Epithelial cell of prostate (primary cell): ENCODE results near the gene DLGAP4.

Experiments
- DNase-seq: peaks from one replicate; pipeline ENCODE4 v3.0.0-alpha.2; 2011; ENCODE audit warnings: low read depth, low spot score
- H3K27ac ChIP-seq: fragments of 450-650 bp; 2 replicates; pipeline ENCODE4 v1.5.1; 2017; ENCODE audit warnings: mild to moderate bottlenecking

The DLGAP4 gene

GRCh38 chr20:36306553-36307411, 643 bp downstream of the DLGAP4 start:
- no peak overlapping the region for H3K27ac ChIP-seq
- no peak for DNase-seq

- DNase-seq = no peak
- no peak overlapping the region for H3K27ac ChIP-seq
Measured at GRCh38 chr20:36307412-36308325, 1.5 kb downstream of the DLGAP4 start.

- no peak for DNase-seq
- no peak overlapping the region for H3K27ac ChIP-seq
Measured at GRCh38 chr20:36308353-36308752, 2.2 kb downstream of the DLGAP4 start.

DNA sequence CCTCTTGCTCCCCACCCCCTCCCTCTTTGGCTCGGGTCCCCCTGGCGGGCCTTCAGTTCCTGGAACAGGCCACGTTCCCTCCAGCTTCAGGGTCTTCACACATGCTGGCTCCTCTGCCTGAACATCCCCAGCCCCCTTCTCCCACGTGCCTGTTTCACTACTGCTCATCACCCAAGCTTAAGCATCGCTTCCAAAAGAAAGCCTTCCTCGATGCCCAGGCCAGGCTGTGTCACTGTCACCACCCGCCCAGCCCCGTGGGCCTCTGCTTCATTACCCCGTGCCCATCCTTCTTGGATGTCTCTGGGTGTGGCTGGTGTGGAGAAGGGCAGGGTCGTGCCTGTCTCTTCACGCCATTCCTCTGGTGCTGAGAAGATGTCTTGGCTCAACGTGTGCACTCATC, 2.8 kb downstream of the DLGAP4 start:
- DNase-seq = no peak
- no peak overlapping the region for H3K27ac ChIP-seq

DNA sequence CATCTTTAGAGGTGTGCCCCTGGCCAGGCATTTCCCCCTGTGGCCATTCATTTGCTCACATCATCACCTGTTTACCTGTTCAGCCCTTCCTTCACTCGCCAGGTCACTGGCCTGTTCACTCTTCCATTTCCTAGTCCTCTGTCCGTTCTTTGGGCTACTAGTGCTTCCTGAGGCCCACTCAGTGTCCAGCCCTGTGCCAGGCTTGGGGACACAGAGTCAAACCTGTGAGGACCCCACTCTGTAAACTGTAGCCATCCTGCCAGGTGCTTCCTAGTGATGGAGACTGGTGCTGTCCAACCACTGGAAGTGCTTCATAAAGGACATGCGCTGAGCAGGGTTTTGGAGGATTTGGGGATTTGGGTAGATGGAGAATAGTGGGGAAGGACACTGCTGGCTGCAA, 3.5 kb downstream of the DLGAP4 start:
- H3K27ac ChIP-seq = no peak overlapping the region

DNA sequence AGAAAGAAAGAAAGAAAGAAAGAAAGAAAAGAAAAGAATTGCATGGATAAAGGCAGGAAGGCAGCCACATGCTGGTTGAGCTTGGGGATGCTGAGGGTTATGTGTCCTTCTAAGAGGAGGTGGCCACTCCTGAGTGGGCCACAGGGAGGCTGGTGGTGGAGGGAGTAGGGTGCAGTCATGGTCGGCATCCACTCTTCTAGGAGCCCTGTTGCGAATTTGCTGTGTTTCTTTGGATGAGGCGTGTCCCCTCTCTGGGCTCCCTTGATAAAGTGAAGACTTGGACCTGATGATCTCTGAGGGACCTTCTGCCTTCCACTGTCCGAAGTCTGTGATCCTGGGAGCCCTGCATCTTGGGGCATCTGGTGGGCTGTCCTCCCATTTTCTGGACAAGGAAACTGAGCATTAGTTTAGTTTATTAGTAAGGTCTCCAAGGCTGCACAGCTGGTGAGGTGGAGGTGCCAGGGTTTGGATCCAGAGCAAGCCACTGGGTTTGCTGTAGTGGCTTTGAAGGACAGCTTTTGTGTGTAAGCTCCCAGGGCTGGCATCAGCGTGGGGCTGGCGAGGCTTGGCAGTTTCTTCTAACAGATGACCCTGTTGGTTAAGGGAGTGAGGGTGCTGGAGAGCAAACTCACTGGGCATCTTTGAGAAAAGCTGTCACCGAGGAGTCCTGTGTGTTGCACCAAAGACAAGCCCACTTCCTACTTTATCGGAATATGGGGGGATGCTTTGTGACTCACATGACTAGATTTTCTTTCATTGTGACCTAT, 4.3 kb downstream of the DLGAP4 start:
- no peak for DNase-seq
- H3K27ac ChIP-seq = no peak overlapping the region

More for the DNA sequence above, 3.5 kb downstream of the DLGAP4 start:
- no peak for DNase-seq

DNA sequence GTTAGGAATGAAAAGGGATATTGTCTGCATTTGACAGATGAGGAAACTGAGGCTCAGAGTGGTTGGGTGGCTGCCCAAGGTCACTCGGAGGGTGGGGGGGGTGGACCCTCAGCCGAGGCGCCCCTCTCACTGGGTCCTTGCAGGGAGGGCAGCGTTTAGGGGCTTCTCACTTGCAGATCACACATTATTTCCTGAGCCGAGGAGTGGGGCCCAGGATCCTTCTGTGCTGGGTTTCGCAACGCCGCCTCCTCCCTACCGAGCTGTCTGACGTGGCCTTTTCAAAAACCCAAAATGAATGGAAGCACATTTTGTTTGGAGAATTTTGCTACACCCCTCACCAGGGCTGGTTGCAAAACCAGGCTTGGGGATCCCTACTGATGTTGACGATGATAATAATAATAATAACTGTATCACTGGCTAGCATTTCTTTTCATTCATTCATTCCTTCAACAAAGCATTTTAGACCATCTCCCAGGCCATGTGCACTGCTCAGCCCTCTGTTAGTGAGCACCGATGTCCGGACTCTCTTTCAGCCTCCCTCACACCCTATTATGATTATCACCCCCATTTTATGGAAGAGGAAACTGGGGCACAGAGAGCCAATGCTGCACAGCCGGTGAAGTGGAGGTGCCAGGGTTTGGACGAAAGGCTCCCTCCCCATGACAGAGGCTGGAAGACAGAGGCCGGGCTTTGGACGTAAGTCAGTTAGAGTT, 5.2 kb downstream of the DLGAP4 start:
- DNase-seq = no peak
- no peak overlapping the region for H3K27ac ChIP-seq

- DNase-seq = no peak
- H3K27ac ChIP-seq = no peak overlapping the region
Measured at GRCh38 chr20:36311854-36312723, 6.0 kb downstream of the DLGAP4 start.

DNA sequence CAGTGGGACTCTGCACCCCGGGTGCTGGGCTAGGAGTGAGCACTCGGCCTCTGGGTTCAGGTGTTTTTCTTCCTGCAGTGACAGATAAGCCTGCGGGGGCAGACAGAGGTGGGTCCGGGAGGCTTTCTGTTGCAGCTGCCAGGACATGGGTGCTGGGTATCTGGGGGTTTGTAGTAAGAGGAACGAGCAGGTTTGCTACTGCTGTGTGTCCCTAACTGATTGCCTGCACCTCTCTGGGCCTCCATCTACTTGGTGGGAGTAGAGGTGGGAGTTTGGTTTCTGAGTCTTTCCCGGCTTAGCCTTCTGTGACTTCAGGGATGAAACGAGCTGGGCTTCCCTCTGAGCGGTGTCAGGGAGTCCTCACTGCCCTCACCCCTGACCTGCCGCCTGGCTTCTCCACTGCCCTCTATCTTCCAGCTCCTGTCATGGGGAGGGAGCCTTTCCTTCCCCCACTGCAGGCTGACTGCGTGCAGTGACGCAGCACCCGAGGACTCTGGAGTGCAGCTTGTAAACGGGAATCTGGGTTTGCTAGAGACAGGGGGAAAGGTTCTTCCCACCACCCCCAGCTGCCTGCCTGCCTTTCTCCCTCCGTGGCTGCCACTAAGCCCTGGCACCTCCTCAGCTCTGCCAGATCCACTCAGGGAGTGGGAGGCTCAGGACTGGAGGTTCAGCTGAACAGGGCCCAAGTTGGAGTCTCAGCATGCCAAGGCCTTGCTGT, 6.7 kb downstream of the DLGAP4 start:
- H3K27ac ChIP-seq = no peak overlapping the region
- DNase-seq = no peak

- no peak for DNase-seq
- no peak overlapping the region for H3K27ac ChIP-seq
Measured at GRCh38 chr20:36313476-36313875, 7.3 kb downstream of the DLGAP4 start.

GRCh38 chr20:36313926-36314325, 7.8 kb downstream of the DLGAP4 start:
- DNase-seq = no peak
- no peak overlapping the region for H3K27ac ChIP-seq

- no peak for DNase-seq
- H3K27ac ChIP-seq = no peak overlapping the region
Measured at GRCh38 chr20:36314734-36315544, 8.8 kb downstream of the DLGAP4 start.

GRCh38 chr20:36315545-36316351, 9.6 kb downstream of the DLGAP4 start:
- DNase-seq = no peak
- H3K27ac ChIP-seq = no peak overlapping the region

DNA sequence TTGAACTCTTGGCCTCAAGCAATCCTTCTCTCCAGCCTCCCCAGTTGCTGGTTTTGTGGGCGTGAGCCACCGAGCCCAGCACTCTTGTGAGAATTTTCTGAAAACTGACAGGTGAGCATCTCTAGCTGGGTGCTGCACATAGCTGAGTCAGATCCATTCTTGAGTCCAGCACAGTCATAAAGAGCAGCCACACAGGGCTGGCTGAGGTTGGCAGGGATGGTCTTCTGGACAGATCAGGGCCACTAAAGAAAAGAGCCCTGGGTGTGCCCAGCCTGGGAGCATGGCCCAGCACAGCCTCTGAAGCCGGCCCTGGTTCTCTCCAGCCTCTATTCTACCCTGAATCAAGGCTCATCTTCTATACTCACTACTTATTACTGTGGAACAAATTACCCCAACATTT, 11.5 kb downstream of the DLGAP4 start:
- H3K27ac ChIP-seq = no peak overlapping the region
- no peak for DNase-seq

- no peak for DNase-seq
- no peak overlapping the region for H3K27ac ChIP-seq
Measured at GRCh38 chr20:36318166-36318565, 12.0 kb downstream of the DLGAP4 start.

DNA sequence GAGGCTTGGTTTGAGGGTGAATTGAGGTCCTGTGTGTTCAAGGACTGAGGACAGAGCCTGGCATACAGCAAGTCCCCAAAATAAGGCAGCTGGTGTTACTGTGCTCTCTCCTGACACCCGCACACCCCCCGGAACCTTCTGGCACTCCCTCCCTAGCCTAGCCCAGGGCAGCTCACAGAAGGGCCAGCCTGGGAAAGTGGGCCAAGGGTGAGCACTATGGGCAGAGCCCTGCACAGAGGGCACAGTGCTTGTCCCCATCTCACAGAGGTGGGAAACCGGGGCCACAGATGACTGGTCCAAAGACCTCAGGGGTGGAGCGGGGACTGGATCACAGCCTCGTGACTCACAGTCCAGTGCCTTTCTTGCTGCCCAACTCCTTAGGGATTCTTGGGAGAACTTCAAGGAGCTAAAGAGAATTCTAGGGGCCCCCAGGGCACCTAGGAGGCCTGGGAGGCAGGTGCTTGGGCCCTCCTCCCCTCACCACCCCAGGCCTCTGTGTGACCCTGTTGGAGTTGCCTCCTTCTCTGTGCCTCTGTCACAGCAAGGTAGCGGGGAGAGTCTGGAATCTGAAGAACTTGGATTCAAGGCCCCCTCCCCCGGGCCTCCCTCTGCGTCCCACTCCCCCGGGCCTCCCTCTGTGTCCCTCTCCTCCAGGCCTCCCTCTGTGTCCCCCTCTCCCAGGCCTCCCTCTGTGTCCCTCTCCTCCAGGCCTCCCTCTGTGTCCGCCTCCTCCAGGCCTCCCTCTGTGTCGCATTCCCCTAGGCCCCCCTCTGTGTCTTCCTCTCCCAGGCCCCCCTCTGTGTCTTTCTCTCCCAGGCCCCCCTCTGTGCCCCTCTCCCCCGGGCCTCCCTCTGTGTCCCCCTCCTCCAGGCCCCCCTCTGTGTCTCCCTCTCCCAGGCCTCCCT, 13.5 kb downstream of the DLGAP4 start:
- DNase-seq = no peak

More for the DNA sequence above, 13.5 kb downstream of the DLGAP4 start:
- H3K27ac ChIP-seq = no peak overlapping the region
